ENCODE measurements around the gene SAA4.
"Not testable (repeated sequence)": the region's sequence is repeated elsewhere in the genome, so short reads cannot be mapped to it uniquely, and the experiment has no call there.

Gene SAA4

DNA sequence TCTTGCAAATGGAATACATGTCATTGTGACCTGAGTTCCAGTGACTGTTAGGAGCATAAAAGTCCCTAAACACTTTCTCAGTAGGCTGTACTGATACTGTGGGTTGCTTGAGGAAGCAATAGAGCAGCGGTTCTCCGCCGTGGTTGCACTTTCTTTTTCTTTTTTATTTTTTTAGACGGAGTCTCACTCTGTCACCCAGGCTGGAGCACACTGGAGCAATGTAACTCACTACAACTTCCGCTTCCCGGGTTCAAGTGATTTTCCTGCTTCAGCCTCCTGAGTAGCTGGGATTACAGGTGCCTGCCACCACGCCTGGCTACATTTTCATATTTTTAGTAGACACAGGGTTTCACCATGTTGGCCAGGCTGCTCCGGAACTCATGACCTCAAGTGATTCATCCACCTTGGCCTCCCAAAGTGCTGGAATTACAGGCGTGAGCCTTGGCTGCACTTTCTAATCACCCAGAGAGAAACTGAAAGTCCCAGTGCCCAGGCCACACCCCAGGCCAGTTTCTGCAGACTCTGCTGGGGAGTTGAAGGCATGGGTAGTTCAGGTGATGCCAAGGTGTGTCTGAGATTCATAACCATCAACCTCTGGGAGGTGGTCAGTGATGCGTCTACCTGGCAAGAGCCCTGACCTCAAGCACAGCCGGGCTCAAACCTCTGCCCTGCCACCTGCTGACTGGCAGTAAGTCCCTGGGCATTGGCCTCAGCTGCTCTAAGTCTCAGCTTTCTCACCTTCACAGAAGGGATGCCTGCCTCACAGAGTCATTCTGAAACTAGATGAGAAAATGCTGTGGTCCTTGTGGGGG lies 10.0 kb upstream of the SAA4 start:
- peak; percentile 11 for DNase-seq (ENCODE audit: low spot score)

DNA sequence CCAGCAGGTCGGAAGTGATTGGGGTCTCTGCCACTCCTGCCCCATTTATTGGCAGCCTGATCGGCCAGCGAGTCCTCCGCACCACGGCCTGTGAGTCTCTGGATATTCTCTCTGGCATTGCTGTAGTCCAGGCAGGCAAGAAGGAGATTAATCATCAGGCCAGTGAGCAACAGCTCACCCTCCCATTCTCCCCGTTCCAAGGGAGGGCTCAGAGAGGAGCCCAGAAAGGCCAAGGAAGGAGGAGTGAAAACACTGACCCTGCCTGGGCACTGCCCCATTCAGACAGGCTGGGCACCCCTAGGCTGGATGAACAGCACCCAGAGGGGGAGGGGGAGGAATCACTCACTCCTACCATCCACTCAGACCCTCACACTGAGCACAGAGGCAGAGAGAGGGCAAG lies 8.8 kb upstream of the SAA4 start:
- no peak for DNase-seq (ENCODE audit: low spot score)

DNA sequence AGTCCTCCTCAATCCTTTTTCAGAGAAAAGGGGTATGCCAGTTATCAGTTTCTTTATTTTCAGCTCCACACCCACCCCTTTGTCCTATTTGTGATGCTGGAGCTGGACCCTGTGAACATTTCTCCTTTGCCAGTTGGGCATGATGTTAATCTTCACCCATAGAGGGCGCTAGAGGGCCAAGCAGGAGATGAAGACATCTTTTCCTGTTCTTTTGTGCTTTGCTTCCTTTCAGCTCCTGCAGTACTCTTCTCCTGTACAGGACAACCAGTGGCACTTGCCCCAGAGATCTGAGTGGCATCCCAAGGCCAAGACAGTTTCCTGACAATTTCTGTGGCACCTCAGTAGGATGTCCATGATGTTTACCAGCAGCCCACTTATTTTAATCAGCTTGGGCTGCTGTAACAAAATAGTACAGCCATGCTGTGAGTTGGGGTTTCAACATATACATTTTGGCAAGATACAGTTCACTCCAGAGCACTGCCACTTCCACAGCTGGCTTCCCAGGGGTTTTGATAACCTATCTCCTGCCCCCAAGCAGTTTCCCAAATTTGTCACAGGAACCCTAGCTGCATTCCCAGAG lies 7.3 kb upstream of the SAA4 start:
- DNase-seq (ENCODE audit: low spot score) = peak; percentile 68

- DNase-seq (ENCODE audit: low spot score) = no peak
Observed at GRCh38 chr11:18239655-18240054, 3.1 kb upstream of the SAA4 start.

- no peak for DNase-seq (ENCODE audit: low spot score)
Observed at GRCh38 chr11:18235394-18236334, 938 bp downstream of the SAA4 start.

DNA sequence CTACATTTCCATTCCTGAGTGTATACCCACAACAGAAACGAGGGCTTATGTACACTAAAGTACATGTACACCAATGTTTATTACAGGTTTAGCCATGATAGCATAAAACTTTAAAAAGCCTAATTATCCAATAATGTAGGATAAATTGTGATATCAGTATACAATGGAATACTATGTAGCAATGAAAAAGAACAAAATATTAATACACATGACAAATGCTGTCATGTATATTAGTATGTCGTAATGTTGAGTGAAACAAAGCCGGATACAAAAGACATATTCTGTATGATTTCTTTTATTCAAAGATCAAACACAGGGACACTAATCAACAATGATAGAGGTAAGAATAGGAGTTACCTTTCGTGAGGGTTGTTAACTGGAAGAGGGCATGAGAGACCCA lies 2.7 kb downstream of the SAA4 start:
- no peak for DNase-seq (ENCODE audit: low spot score)

DNA sequence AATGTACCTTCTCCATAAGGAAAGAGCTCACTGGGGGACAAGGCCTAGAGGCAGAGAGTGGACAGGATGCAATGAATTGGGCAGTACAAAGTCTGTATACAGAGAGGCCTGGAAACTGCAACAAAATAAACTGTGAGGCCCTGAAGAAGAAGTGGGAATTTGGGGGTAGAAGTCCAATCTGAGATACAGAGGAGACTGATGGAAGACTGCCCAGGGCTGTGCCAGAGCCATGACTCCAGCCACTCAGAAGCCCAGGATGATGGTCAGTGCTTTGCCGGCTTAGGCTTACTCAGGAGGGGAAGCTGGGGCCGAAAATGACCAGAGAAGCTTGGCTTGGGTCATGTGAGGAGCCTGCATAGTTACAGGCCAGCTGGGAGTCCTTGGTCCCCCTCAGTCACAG lies 5.7 kb downstream of the SAA4 start:
- no peak for DNase-seq (ENCODE audit: low spot score)

GRCh38 chr11:18229501-18229900 lies 7.1 kb downstream of the SAA4 start:
- DNase-seq (ENCODE audit: low spot score) = no peak

DNA sequence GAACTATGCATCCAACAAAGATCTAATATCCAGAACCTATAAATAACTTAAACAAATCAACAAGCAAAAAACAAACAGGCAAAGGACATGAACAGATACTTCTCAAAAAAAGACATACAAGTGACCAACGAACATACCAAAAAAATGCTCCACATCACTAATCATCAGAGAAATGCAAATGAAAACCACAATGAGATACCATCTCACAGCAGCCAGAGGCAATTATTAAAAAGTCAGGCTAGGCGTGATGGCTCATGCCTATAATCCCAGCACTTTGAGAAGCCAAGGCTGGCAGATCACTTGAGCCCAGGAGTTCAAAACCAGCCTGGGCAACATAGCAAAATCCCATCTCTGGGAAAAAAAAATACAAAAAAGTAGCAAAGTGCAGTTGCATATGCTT lies 10.7 kb downstream of the SAA4 start:
- DNase-seq (ENCODE audit: low spot score) = no peak

DNA sequence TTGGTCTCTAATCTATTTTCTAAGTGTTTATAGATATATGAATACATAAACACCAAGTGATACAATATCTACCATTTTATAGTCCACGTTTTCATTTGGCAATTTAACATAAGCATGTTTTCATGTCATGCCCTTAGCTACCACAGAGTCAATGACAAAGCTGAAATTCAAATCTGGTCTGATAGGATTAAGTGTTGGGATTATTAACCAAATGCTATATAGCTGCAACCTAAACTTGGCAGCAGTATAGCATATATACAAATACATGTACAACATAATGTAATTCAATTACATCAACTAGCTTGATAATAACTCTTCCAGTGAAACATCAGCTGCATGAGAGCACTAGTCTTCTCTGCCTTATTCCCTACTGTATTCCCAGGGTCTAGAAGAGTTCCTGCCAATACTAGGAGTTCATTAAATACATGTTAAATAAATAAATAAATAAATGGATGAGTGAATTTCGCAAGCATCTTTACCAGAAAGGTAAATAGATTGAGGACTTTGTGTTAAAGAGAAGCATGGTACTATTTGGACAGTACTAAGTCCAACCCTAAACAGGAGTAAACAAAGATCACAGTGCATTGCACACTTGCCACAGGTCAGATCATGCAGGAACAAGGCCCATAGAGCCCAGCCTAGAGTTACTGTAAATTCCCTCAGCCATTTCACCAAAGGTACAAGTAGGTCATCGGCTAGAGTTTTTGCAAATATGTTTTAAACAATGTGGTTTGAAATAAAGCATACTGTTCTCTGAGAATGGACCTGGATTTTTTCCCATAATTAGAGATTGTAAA lies 12.8 kb downstream of the SAA4 start:
- DNase-seq (ENCODE audit: low spot score) = no peak

GRCh38 chr11:18222814-18223421 lies 13.7 kb downstream of the SAA4 start:
- no peak for DNase-seq (ENCODE audit: low spot score)

DNA sequence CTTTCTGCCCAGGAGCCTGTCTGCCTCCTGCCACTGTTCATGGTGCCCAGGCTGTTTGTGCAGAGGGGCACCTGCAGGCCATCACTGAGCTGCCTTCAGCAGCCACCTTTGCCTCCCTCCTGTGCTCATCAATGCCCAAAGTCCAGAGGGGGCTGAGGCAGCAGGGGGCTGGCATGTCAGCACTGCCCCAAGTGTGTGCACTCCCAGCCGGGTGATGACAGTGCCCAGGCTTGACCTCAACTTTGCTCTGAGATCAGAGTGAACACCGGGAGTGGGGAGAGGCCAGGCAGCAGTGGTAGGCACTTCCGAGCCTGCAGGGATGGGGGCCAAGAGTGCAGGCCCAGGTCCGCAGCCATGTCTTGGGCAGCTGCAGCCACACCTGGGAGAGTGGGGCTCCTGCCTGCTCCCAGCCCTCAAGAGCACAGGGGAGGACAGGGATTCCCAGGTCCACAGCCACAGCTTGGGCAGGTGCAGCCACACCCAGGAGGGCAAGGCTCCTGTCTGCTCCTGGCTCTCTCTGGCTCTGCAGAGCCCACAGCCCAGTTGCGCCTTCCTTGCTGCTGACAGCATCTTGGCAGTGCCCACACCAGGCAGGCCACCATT lies 15.2 kb downstream of the SAA4 start:
- no peak for DNase-seq (ENCODE audit: low spot score)

- no peak for DNase-seq (ENCODE audit: low spot score)
Observed at GRCh38 chr11:18209058-18209457, 27.5 kb downstream of the SAA4 start.

DNA sequence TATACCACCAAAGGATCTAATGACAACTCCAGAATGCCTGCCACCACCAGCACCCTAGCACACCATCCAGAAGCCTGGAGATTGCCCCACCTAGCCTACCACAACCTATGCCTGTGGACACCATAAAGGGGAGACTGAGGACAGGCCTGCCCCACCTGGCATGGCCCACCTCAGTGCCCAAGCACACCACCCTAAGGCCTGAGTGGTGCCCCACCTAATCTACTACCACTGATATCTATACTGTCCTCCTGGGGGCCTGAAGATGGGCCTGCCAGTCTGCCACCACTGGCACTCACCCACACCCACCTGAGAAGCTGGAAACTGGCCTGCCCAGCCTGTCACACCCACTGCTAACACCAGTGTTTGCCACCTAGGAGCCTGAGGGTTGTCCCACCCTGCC lies 31.8 kb downstream of the SAA4 start:
- no peak for DNase-seq (ENCODE audit: low spot score)

DNA sequence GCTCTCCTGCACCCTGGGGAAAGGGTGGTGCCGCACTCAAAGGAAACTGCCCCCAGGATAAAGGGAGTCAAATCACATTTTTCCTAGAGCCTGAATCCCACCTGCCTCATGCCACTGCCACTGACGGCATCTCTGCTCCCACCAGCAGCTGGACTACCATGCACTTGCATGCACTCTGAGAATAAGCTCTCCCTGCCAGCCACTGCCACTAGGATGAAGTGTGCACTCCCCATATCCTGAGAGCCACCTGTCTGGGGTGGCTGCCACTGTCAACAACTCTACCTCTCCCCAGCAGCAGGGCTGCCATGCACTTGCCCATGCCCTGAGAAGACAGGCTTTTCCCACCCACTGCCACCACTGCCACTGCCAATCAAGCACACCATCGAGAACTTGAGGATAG lies 32.4 kb downstream of the SAA4 start:
- DNase-seq (ENCODE audit: low spot score) = no peak

DNA sequence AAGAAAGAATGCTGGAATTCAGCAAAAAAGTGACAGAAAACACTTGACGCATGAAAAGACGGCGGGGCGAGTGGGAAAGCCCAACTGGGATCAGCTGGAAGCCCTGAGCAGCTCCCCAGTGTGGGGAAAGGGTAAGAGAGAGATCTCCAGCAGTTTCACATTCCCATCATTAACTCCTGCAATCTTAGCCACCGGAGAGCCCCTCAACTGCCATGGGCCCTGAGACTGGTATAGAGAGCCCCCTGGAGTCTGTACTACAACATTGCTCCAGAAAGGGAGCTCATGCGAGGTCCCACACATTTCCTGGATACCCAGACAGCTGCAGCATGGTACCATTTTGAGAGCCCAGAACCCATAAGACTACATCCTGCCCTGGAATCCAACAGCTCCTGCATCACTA lies 32.9 kb downstream of the SAA4 start:
- DNase-seq (ENCODE audit: low spot score) = no peak

DNA sequence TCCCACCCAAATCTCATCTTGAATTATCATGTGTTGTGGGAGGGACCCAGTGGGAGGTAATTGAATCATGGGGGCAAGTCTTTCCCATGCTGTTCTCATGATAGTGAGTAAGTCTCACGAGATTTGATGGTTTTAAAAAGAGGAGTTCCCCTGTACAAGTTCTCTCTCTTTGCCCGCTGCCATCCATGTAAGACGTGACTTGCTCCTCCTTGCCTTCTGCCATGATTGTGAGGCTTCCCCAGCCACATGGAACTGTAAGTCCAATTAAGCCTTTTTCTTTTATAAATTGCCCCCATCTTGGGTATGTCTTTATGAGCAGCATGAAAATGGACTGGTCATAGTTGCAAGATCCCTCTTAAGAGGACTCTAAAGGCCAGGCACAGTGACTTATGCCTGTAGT lies 38.9 kb downstream of the SAA4 start:
- not testable (repeated sequence) for DNase-seq (ENCODE audit: low spot score)

- no peak for DNase-seq (ENCODE audit: low spot score)
Observed at GRCh38 chr11:18196532-18196931, 40.1 kb downstream of the SAA4 start.

DNA sequence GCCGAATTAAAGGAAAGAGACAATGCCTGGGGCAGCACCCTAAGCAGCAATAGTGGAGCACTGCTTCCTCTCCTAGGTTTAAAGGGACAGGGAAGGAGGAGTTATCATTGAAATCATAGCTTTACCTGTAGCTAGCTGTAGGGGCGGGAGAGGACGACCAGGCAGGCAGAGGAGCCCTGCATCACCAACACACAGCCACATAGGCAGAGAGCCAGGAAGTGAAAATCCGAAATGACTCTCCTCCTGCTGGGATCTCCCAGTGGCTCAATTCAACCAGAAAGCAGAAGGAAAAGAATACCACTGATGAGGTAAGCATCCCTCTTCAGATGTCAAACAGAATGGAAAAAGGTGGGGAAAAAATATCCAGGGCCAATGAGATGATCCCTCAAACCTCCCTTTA lies 43.6 kb downstream of the SAA4 start:
- no peak for DNase-seq (ENCODE audit: low spot score)

- DNase-seq (ENCODE audit: low spot score) = no peak
Observed at GRCh38 chr11:18191376-18191775, 45.2 kb downstream of the SAA4 start.

All from CD4-positive, alpha-beta T cell treated with Interleukin-6 at 100 ng/mL for 8 hours (primary cell).